Measurements from ENCODE around the gene LGALS3BP.

LGALS3BP gene

GRCh38 chr17:78999947-79000395 is 20.2 kb upstream of the LGALS3BP start:
- no peak for TF ChIP-seq CTCF (IDR thresholded peaks at IDR 0.05; ENCODE audit: low read depth, low read length, missing control alignments)
- in situ Hi-C loops (cut with HindIII; ENCODE audit: low pct_ligation_motif_present, low sequenced_read_pairs) = no loop called here
- no peaks in the 10 kb centered on the region for H3K27me3 ChIP-seq (replicated peaks)
- no peak overlapping the region for H3K4me3 ChIP-seq (ENCODE audit: low read depth, low read length)
- H3K27ac ChIP-seq = no peak overlapping the region
- peaks cover 29% of the 10 kb centered on the region for H3K36me3 ChIP-seq (replicated peaks)
- no peak for DNase-seq

GRCh38 chr17:78999056-78999768 is 19.5 kb upstream of the LGALS3BP start:
- H3K36me3 ChIP-seq (replicated peaks) = peaks cover 36% of the 10 kb centered on the region
- in situ Hi-C loops (cut with HindIII; ENCODE audit: low pct_ligation_motif_present, low sequenced_read_pairs) = no loop called here
- DNase-seq = no peak
- no peak overlapping the region for H3K27ac ChIP-seq
- no peak for TF ChIP-seq CTCF (IDR thresholded peaks at IDR 0.05; ENCODE audit: low read depth, low read length, missing control alignments)
- no peak overlapping the region for H3K4me3 ChIP-seq (ENCODE audit: low read depth, low read length)
- no peaks in the 10 kb centered on the region for H3K27me3 ChIP-seq (replicated peaks)

- Histone ChIP-seq H3K4me3 (ENCODE audit: low read depth, low read length) (no peak overlapping the region), H3K36me3 (replicated peaks) (peaks cover 44% of the 10 kb centered on the region), H3K27ac (no peak overlapping the region), H3K27me3 (replicated peaks) (no peaks in the 10 kb centered on the region)
- DNase-seq = no peak
- in situ Hi-C loops (cut with HindIII; ENCODE audit: low pct_ligation_motif_present, low sequenced_read_pairs) = no loop called here
- no peak for TF ChIP-seq CTCF (IDR thresholded peaks at IDR 0.05; ENCODE audit: low read depth, low read length, missing control alignments)
Measured at GRCh38 chr17:78998311-78999055, 18.8 kb upstream of the LGALS3BP start.

- Histone ChIP-seq H3K36me3 (replicated peaks) (peaks cover 50% of the 10 kb centered on the region), H3K27me3 (replicated peaks) (no peaks in the 10 kb centered on the region), H3K4me3 (ENCODE audit: low read depth, low read length) (no peak overlapping the region), H3K27ac (no peak overlapping the region)
- no peak for TF ChIP-seq CTCF (IDR thresholded peaks at IDR 0.05; ENCODE audit: low read depth, low read length, missing control alignments)
- no peak for DNase-seq
- in situ Hi-C loops (cut with HindIII; ENCODE audit: low pct_ligation_motif_present, low sequenced_read_pairs) = no loop called here
Measured at GRCh38 chr17:78997881-78998280, 18.2 kb upstream of the LGALS3BP start.

- no peak overlapping the region for H3K27ac ChIP-seq
- peaks cover 51% of the 10 kb centered on the region for H3K36me3 ChIP-seq (replicated peaks)
- H3K4me3 ChIP-seq (ENCODE audit: low read depth, low read length) = no peak overlapping the region
- DNase-seq = no peak
- no peak for TF ChIP-seq CTCF (IDR thresholded peaks at IDR 0.05; ENCODE audit: low read depth, low read length, missing control alignments)
- H3K27me3 ChIP-seq (replicated peaks) = no peaks in the 10 kb centered on the region
- in situ Hi-C loops (cut with HindIII; ENCODE audit: low pct_ligation_motif_present, low sequenced_read_pairs) = no loop called here
Measured at GRCh38 chr17:78997231-78997741, 17.6 kb upstream of the LGALS3BP start.
